HL-60/S4 treated with phorbol 12-myristate 13-acetate at 8.2 ng/mL for 4 days and 3 days (cell line): Measurements from ENCODE around the gene NEK6.
"Not testable (repeated sequence)": the region's sequence is repeated elsewhere in the genome, so short reads cannot be mapped to it uniquely, and the experiment has no call there.

Experiments used
- in situ Hi-C: fragments of 300-500 bp; cut with MboI; formaldehyde crosslinking; loops from 2 replicates; pipeline ENCODE4 v1.15.0; 2022; ENCODE audit warnings: low sequenced_read_pairs

NEK6 gene

DNA sequence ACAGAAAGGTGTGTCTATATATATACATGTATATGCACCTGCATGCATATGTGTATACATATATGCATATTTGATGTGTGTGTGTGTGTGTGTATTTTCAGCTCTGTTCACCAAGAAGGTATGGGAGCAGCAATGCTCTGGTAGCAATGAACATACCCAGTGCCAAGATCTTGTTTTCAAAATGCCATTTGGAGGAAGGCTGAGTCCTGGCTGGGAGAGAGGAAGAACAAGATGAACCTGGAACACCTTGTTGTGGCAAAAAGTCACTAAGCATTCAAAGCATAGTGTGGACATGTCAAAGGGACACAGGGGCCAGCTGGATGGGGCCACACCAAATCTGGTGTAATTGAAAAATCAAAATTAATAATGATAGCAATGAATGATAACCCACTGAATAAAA lies 31.8 kb upstream of the NEK6 start:
- in situ Hi-C loops = no loop called here

DNA sequence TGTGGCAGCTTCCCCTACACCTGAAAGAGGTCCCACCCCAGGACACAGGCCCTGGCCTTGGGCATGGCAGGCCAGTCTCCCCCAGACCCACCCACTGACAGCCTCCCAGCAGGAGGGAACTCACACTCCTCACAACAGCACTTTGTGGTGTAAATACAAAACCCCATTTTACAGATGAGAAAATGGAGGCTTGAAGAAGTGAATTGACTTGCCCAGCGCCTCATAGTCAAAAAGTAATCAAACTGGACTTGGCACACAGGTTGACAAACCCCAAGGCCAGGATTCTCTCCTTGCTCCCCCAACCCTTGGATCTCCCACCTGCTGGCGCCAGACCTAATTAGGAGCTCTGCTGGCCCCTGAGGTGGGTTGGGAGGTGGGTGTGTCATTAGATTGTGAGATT lies 29.2 kb upstream of the NEK6 start:
- in situ Hi-C loops = no loop called here

DNA sequence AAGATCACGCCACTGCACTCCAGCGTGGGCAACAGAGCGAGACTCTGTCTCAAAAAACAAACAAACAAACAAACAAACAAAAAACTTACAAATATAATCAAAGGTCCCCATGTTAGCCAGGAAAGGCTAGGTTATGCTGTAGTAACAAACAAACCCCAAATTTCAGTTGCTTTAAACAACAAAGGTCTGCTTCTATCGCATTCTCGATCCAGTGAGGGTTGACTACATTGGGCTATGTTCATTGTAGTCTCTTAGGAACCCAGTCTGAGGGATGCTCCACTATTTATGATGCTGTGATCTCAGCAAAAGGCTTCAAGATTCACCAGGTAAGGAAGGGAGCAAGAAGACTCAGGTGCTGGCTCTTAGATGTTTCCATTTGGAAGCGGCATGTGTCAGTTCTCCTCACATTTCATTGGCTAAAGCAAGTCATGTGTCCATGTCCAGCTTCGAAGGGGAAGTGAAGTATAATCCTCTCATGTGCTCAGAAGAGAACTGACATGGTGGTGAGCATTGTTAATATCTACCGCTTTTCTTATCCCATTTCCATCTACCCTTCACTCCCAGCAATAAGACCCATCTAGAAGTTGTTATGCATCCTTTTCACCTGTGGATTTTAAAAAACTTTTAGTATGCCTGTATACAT lies 26.5 kb upstream of the NEK6 start:
- in situ Hi-C loops = no loop called here

DNA sequence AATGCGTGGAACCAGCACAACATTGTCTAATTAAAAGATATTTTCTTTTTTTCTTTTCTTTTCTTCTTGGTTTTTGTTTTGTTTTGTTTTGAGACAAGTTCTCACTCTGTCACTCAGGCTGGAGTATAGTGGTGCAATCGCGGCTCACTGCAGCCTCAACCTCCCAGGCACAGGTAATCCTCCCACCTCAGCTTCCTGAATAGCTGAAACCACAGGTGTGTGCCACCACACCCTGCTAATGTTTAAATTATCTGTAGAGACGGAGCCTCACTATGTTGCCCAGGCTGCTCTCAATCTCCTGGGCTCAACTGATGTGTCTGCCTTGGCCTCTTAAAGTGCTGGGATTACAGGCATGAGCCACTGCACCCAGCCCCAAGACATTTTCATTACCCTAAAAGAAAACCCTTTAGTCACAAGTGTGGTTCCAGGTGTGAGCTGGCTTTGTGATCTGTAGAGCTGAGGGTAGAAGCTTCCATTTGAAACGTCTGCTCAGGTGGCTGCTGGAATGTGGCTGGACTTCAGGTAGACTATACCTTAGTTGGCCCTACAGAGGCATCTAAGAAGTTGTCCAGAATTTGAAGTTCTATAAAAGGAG lies 19.1 kb upstream of the NEK6 start:
- in situ Hi-C loops = no loop called here

DNA sequence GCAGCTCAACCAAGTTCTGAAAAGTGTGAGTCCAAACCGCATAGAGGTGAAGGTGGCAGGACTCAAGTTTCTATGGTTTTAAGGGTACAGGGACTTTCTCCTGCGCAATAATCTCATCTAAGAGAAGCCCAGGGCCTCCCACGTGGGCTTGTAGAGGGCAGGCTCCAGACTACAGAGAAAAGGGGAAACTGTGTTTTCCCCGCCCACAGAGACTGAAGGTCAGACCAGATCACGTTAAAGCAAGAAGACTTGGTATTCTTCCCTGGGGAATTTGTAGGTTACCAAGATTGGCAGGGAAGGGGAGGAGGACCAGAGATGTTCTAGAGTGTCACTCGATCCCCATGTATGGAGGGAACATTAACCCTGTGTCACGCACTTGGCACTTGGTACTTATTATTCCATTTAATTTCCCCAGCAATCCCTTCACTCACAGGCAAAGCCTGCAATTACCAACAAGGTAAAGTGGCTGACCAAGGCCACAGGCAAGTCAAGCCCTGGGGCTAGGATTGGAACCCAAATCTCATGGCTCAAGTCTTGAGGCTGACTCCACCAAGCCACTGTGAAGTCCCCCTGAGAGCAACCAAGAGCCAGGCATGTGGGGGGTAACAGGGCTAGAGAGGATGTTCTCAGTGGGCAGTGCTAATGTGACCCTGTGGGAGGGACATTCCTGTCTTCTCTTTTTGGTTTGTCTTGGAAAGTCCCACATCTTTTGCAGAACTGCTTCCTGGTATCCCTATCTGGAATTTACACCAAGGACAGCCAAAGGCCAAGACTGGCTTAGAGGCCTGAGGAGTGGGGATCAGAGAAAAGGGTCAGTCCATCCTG lies 18.3 kb upstream of the NEK6 start:
- in situ Hi-C loops = no loop called here

DNA sequence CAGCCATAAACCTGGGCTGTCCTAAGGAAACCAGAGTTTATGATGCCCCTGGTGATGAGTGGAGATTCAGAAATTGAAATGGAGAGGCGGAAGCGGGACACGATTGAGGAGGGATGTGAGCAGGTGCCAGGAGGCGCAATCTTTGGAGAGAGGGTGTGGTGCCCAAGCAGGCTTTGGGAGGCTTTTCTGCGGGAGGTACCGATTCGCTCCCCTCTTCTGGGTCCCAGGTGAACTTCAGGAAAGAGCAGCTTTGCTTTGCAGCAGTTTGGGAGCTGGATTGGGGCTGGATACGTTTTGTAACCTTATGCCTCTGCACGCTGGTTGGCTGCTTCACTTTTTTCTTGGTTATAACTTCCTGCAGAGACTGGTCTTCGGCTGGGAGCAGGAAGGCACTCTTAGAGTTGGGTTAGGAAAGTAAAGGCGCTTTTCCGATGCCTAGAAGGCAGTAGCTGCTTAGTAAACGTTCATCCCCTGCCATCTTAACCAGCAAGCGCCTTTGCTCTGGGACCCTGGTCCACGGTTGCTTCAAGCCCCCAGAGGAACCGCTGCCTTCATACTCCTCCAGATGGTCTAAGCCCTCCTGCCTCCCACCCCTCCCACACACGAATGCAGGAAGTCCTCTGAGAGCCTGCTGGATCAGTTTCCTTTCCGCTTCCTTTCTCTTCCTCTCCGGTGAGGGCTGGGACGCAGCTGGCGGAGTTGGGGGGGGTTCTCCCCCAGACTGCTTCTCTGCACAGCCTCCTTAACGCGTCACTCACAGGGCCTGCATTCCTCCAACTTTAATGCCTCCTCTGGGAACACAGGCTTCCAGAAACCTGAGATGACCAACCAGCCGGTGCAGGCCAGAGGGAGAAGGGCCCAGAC lies 15.2 kb upstream of the NEK6 start:
- in situ Hi-C loops = no loop called here

DNA sequence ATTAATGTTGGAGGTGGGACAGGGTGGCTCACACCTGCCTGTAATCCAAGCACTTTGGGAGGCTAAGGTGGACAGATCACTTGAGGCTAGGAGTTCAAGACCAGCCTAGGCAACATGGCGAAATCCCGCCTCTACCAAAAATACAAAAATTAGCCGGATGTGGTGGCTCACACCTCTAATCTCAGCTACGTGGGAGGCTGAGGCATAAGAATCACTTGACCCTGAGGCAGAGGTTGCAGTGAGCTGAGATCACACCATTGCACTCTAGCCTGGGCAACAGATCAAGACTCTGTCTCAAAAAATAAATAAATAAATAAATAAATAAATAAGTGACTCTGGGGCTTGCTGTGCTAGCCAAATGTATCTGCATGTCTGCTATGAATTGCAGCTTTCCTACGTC lies 10.4 kb upstream of the NEK6 start:
- in situ Hi-C loops = not testable (repeated sequence)

DNA sequence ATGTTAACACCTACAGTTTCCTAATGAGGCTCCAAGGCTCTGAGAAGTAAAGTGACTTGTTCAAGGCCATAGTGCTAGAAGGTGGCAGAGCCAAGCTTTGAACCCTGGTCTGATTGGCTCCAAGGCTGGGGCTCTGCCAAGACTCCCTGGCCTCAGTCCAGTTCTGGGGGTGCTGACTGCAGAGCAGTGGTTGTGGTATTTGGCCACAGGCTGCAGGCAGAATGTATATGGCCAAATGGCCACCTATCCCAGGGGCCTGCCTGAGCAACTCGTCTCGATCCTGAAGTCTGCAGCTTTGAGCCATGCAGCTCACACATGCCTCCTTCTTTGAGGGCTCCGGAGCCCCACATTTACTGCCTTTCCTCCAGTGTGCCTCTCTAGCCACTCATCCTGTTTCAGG lies 9.7 kb upstream of the NEK6 start:
- in situ Hi-C loops = no loop called here

DNA sequence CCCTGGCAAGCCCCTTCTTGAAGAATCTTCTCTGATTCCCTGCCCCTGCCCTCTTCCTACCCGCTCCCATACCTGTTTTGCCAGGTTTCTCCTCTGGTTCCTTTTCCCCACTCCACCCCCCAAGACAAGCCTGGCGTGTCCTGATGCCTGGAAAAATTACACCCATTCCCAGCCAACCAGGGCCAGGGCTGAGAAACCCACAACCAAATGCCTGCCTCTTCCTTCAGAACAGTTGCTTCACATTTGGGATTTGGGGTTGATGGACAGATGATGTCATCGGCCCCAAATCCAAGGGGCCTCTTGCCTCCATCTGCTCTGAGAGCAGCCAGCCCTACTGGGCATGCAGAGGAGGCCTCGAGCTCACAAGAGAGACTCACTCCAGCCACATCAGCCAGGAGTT lies 8.8 kb upstream of the NEK6 start:
- in situ Hi-C loops = no loop called here

DNA sequence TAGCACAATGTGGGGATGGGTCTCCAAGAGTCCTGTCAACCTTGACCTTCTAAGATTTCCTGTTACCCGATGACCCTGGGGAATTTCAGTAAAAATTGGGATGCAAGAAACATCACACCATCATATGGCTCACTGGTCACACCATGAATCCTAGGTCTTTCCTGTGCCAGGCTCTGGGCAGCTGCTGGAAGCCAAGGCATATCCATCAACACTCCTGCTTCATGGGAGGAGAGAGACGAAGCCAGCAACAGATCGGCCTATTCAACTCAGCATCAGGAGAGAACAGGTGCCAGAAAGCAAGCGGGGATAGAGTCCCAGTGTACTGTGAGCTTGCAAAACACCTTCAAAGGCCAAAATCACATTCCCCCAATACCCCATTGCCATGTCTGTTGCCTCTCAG lies 6.5 kb upstream of the NEK6 start:
- in situ Hi-C loops = no loop called here

DNA sequence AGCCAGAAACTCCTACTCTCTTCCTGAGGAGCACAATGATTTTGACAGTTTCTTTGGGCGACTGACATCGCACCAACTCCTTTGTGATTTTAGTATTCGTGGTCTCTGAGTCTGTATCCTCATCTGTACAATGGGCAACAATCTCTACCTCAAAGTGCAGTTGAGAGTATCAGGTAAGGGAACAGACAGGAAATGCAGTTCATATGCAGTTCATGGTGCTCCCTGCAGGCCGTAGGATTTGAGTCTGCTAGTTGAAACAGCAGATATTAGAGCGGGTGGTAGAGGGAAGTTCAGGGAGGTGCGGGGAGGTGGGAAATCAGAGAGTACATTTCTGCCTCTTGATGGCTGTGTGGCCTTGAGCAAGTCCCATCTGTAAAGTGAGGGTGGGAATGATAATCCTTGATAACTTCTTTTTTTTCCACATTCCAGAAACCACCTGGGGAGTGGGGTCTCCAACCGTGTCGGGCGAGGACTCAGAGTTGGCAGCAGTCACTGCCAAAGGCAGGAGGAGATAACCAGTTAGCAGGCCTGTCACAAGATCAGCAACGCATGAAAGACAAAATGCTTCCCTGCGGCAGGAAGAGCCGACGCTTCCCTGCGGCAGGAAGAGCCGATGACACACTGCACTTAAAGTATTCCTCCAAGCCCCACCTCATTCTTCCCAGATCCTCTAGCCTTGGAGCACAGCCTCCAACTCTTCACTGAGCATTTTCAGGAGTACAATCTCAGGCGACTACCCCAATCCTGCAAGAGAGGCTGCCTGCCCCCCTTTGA lies 6.0 kb upstream of the NEK6 start:
- in situ Hi-C loops = no loop called here

DNA sequence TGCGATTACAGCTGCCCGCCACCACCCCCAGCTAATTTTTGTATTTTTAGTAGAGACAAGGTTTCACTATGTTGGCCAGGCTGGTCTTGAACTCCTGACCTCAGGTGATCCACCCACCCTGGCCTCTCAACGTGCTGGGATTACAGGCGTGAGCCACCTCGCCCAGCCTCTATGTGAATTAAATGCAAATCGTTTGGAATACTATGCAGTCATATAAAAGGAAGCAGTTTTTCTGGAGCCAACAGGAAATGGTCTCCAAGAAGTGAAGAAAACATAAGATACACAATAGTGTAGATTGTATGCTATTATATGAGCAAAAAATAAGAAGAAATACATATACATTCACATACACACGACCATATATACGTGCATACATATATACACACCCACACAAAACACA lies 4.9 kb upstream of the NEK6 start:
- in situ Hi-C loops = not testable (repeated sequence)

DNA sequence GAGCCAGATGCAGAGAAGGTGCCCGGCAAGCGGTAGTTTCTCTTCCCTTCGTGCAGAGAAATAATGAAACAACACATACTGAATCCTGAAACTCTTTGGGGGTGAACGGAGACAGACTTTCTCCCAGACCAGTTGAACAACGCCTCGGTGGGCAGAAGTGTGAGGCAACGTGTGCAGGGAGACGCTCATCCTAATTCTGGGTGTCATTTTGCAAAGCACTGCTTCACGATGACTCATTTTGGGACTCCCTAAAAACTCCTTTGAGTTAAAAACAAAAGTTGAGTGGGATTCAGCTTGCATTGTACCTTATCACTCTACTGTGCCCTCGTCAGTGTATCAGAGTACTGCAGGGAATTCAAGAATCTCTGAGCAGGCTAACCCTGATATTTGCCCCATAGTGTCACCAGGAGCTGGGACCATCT lies 3.5 kb upstream of the NEK6 start:
- in situ Hi-C loops = no loop called here

DNA sequence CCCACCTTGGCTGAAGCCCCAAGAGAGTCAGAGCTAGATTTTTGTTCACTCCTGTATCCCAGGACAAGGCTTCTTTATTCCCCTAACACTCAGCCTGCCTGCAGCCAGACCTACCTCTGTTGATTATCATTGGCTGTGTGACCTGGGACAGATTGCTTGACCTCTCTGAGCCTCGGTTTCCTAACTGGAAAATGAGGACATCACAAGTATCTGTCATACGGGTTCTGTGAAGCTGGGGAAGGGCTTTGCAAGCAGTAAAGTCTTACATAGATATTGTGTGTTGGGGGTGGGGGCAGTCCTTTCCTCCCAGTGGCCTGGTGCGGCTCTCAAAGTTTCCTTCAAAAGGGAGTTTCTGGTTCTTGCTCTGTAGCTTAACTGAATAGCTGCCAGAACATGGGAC lies 2.5 kb upstream of the NEK6 start:
- in situ Hi-C loops = no loop called here

DNA sequence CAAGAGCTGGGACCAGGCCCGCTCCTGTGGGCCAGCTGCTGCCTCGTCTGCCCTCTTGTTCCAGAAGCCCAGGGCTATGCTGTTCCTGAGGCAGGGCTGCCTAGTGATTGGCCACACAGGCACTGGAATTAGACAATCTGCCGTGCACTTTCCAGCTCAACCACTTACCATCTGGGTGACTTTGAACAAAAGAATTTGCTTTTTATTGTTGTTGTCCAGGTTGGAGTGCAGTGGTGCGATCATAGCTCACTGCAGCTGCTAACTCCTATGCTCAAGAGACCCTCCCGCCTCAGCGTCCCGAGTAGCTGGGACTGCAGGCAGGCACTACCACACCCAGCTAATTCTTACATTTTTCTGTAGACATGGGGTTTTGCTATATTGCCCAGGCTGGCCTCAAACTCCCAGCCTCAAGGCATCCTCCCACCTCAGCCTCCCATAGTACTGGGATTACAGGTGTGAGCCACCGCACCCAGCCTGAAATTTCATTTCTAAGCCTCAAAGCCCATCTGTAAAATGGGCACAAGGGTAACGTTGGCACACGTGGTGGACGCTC lies 1.2 kb upstream of the NEK6 start:
- in situ Hi-C loops = no loop called here

DNA sequence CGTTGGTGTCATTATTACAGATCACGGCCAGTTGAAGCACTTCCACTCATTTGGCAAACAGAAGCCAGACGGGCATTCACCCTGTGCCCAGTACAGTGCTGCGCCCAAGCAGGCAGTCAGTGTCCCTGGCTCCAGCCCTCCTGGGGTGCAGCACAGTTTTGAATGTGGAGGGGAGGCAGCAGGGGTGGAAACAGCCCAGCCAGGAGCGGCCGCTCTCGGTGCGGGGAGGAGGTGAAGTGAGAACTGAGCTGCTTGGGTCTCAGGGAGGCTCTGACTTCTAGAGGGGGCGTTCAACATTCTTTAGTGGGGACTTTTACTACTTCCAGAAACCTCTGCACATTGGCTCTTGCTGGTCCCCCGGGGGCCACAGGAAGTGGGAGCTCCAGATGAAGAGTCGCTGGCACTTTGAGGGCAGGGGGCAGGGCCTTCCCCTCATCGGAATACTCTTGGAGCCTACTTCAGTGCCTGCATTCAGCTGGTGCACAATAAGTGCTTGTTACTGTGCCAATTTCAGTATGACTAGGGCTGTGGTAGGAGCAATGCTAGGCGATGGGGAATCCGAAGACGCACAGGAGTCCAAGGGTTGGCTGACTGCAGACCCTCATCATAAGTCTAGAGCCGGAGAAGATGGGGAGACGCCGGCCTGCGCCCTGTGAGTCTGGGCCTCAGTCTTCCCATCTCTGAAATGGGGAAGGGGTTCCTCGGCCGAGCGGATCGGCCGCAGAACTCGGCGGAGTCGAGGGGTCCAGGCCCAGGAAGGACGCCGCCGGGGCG lies 492 bp upstream of the NEK6 start:
- in situ Hi-C loops = no loop called here

DNA sequence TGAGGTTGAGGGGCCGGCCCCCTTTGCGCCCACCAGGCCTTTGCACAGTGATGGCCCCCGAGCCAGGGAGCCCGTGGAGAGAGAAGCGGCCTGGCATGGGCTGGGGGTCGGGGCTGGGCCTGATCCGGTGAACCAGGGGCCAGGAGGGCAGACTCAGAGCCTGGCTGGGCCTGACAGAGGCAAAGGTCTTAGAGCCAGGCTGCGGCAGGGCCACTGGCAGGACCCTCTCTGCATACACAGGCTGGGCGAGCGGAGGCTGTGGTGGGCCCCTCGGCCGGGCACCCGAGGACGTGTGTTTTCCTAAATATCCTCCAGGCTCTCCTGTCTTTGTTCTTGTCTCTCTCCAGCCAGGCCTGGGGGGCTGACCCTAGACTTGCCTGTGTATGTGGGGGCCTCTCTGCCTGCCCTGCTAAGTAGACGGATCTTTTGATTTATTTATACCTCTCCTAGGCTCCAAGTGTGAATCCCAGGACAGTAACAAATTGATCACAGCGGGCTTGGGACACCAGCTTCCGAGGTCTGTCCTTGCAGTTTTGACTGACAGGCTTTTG lies 933 bp downstream of the NEK6 start:
- in situ Hi-C loops = no loop called here

DNA sequence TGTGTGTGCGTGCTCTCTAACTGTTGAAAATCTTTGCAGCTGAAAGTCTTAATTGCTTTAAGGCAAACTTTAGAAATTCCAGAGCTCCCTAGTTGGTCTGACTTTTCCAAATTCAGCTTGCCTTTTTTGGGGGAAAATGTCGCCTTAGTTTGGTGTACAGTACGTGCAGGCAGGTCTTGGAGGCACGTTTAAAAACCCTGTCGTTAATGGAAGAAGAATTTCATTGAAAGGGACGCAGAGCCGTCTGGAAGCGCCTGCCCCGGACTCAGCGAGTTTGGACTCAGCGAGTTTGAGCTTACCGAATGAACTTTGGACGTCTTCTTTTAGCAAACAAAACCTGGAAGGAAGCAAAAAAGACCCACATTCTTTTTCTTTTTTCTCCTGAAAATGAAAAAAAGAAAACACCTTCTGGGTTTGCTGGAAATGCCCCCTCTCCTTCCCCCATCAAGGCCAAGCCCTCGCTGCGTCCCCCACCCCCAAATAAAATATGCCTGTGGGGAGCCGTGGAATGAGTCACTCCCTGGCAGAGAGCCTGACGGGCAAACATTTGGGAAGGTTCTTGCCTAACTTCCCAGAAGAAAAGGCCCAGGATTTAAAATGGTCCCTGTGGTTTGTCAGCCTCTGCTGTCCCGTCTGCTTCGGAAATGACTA lies 1.5 kb downstream of the NEK6 start:
- in situ Hi-C loops = no loop called here
